ENCODE results near the gene UBE2G2.
A peak's percentile ranks its signal among the peaks of the same experiment; 100 is the strongest.

UBE2G2 gene

DNA sequence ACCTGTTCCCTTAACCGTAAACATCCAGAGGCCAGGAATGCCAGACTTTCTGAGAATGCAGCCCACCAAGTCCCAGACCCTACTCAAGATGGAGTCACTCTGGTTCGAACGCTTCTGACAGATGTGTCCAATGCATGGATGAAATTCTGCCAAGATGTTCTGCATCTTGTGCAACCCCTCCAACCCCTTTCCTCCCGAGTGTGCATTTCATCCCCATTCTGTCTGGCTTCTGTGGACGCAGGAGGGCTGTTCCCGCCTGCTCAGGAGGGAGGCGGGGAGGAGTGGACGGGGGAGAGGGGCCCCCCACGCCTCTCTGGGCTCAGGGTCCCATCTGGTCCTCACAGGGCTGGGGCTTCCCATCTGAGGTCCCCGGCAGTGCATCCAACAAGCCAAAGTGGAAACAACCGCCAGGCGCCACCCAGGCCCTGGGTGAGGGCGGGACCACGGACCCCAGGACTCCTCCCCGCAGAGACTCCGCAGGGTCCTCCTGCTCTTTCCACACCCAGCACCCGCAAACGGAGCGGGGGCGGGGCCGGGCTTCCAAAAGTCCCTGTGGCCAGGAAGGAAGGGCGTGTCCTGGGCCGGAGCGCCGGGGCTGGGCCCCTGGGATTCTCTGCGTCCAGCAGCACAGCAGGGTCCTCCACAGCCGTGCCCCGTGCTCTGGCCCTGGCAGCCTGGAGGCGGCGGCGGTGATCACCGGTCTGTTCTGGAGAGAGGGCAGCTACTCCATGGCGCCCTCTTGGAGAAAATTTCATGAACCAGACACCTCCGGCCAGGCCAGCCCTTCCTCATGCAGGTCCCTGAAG is 44.0 kb upstream of the UBE2G2 start:
- Histone ChIP-seq H3K9ac (ENCODE audit: low read length in 5 of 5) (peak overlapping the region in 3 of 5 donors; percentile 38 to 55 (median 52)), H3K9me3 (ENCODE audit: control insufficient read depth in 5 of 5, low read length in 5 of 5) (no peaks in the 10 kb centered on the region), H3K27me3 (ENCODE audit: control insufficient read depth in 5 of 5, insufficient read depth in 4 of 5, low read length in 5 of 5) (peaks cover 3 to 21% (median 13%) of the 10 kb centered on the region in 5 donors), H3K27ac (ENCODE audit: low read depth, low read length) (no peak overlapping the region), H3K4me1 (ENCODE audit: control insufficient read depth in 5 of 5, insufficient read depth in 5 of 5, low read length in 5 of 5) (peaks cover 2 to 23% (median 19%) of the 10 kb centered on the region in 5 donors), H3K4me3 (ENCODE audit: low read depth in 1 of 5, low read length in 5 of 5) (peak overlapping the region; percentile 40 to 60 (median 49)), H3K36me3 (ENCODE audit: control insufficient read depth in 5 of 5, insufficient read depth in 5 of 5, low read length in 5 of 5) (peaks cover 3 to 22% (median 21%) of the 10 kb centered on the region in 5 donors)

DNA sequence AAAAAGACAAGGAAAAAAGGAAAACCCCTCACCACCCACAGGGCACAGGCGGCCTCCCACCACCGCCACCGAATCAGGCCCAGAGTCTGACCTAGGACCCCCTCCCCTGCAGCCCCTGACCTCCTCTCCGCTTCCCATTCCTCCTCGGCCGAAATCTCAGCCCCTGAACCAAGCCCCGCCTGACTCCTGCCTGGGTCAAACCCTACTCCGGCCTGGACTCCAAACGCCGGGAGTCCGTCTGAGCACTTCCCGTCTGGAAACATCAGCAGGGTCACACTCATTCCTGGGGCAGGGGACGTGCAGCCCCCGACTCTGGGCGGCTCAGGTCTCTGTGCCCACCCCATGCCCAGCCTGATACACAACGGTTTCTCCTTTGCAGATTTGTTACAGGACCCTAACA is 42.6 kb upstream of the UBE2G2 start:
- Histone ChIP-seq H3K4me3 (ENCODE audit: low read depth in 1 of 5, low read length in 5 of 5) (no peak overlapping the region), H3K4me1 (ENCODE audit: control insufficient read depth in 5 of 5, insufficient read depth in 5 of 5, low read length in 5 of 5) (peaks cover 2 to 23% (median 19%) of the 10 kb centered on the region in 5 donors), H3K36me3 (ENCODE audit: control insufficient read depth in 5 of 5, insufficient read depth in 5 of 5, low read length in 5 of 5) (peaks cover 0 to 8% (median 7%) of the 10 kb centered on the region in 5 donors), H3K27me3 (ENCODE audit: control insufficient read depth in 5 of 5, insufficient read depth in 4 of 5, low read length in 5 of 5) (peaks cover 3 to 23% (median 13%) of the 10 kb centered on the region in 5 donors), H3K9ac (ENCODE audit: low read length in 5 of 5) (no peak overlapping the region), H3K27ac (ENCODE audit: low read depth, low read length) (no peak overlapping the region), H3K9me3 (ENCODE audit: control insufficient read depth in 5 of 5, low read length in 5 of 5) (no peaks in the 10 kb centered on the region)

GRCh38 chr21:44842721-44843445 is 41.3 kb upstream of the UBE2G2 start:
- peaks cover 2 to 23% (median 19%) of the 10 kb centered on the region in 5 donors for H3K4me1 ChIP-seq (ENCODE audit: control insufficient read depth in 5 of 5, insufficient read depth in 5 of 5, low read length in 5 of 5)
- peaks cover 3 to 23% (median 13%) of the 10 kb centered on the region in 5 donors for H3K27me3 ChIP-seq (ENCODE audit: control insufficient read depth in 5 of 5, insufficient read depth in 4 of 5, low read length in 5 of 5)
- no peaks in the 10 kb centered on the region for H3K36me3 ChIP-seq (ENCODE audit: control insufficient read depth in 5 of 5, insufficient read depth in 5 of 5, low read length in 5 of 5)
- H3K9me3 ChIP-seq (ENCODE audit: control insufficient read depth in 5 of 5, low read length in 5 of 5), result no peaks in the 10 kb centered on the region
- no peak overlapping the region for H3K27ac ChIP-seq (ENCODE audit: low read depth, low read length)
- no peak overlapping the region for H3K4me3 ChIP-seq (ENCODE audit: low read depth in 1 of 5, low read length in 5 of 5)
- H3K9ac ChIP-seq (ENCODE audit: low read length in 5 of 5), result no peak overlapping the region

DNA sequence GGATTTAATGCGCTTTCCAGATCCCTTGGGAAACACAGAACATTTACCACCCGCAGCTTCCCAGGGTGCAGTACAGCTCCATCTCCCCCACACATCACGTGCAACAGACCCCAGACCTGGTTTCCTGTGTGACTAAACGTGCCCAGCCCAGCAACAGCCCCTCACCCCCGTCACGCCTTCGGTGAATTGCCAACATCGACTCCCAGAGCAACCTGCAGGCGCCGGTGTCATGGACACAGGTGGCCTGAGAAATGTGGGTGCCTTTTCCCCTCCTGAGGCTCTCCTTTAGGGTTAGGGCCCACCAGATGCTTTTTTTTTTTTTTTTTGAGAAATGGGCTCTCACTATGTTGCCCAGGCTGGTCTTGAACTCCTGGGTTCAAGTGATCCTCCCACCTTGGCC is 40.5 kb upstream of the UBE2G2 start:
- H3K4me3 ChIP-seq (ENCODE audit: low read depth in 1 of 5, low read length in 5 of 5), result no peak overlapping the region
- H3K9me3 ChIP-seq (ENCODE audit: control insufficient read depth in 5 of 5, low read length in 5 of 5), result no peaks in the 10 kb centered on the region
- H3K27me3 ChIP-seq (ENCODE audit: control insufficient read depth in 5 of 5, insufficient read depth in 4 of 5, low read length in 5 of 5), result peaks cover 6 to 23% (median 17%) of the 10 kb centered on the region in 5 donors
- peaks cover 2 to 20% (median 19%) of the 10 kb centered on the region in 5 donors for H3K4me1 ChIP-seq (ENCODE audit: control insufficient read depth in 5 of 5, insufficient read depth in 5 of 5, low read length in 5 of 5)
- no peaks in the 10 kb centered on the region for H3K36me3 ChIP-seq (ENCODE audit: control insufficient read depth in 5 of 5, insufficient read depth in 5 of 5, low read length in 5 of 5)
- no peak overlapping the region for H3K9ac ChIP-seq (ENCODE audit: low read length in 5 of 5)
- H3K27ac ChIP-seq (ENCODE audit: low read depth, low read length), result no peak overlapping the region

- Histone ChIP-seq H3K4me3 (ENCODE audit: low read depth in 1 of 5, low read length in 5 of 5) (no peak overlapping the region), H3K4me1 (ENCODE audit: control insufficient read depth in 5 of 5, insufficient read depth in 5 of 5, low read length in 5 of 5) (peaks cover 2 to 13% (median 12%) of the 10 kb centered on the region in 5 donors), H3K36me3 (ENCODE audit: control insufficient read depth in 5 of 5, insufficient read depth in 5 of 5, low read length in 5 of 5) (no peaks in the 10 kb centered on the region), H3K27ac (ENCODE audit: low read depth, low read length) (no peak overlapping the region), H3K9ac (ENCODE audit: low read length in 5 of 5) (no peak overlapping the region), H3K9me3 (ENCODE audit: control insufficient read depth in 5 of 5, low read length in 5 of 5) (no peaks in the 10 kb centered on the region), H3K27me3 (ENCODE audit: control insufficient read depth in 5 of 5, insufficient read depth in 4 of 5, low read length in 5 of 5) (peaks cover 6 to 26% (median 20%) of the 10 kb centered on the region in 5 donors)
Observed at GRCh38 chr21:44840771-44841170, 39.2 kb upstream of the UBE2G2 start.

- H3K27me3 ChIP-seq (ENCODE audit: control insufficient read depth in 5 of 5, insufficient read depth in 4 of 5, low read length in 5 of 5), result peaks cover 6 to 25% (median 16%) of the 10 kb centered on the region in 5 donors
- H3K4me1 ChIP-seq (ENCODE audit: control insufficient read depth in 5 of 5, insufficient read depth in 5 of 5, low read length in 5 of 5), result peaks cover 2 to 6% (median 6%) of the 10 kb centered on the region in 5 donors
- no peaks in the 10 kb centered on the region for H3K36me3 ChIP-seq (ENCODE audit: control insufficient read depth in 5 of 5, insufficient read depth in 5 of 5, low read length in 5 of 5)
- no peaks in the 10 kb centered on the region for H3K9me3 ChIP-seq (ENCODE audit: control insufficient read depth in 5 of 5, low read length in 5 of 5)
- no peak overlapping the region for H3K9ac ChIP-seq (ENCODE audit: low read length in 5 of 5)
- H3K4me3 ChIP-seq (ENCODE audit: low read depth in 1 of 5, low read length in 5 of 5), result no peak overlapping the region
- H3K27ac ChIP-seq (ENCODE audit: low read depth, low read length), result no peak overlapping the region
Observed at GRCh38 chr21:44838951-44839350, 37.3 kb upstream of the UBE2G2 start.

GRCh38 chr21:44838039-44838895 is 36.6 kb upstream of the UBE2G2 start:
- Histone ChIP-seq H3K9me3 (ENCODE audit: control insufficient read depth in 5 of 5, low read length in 5 of 5) (no peaks in the 10 kb centered on the region), H3K27me3 (ENCODE audit: control insufficient read depth in 5 of 5, insufficient read depth in 4 of 5, low read length in 5 of 5) (peaks cover 6 to 23% (median 16%) of the 10 kb centered on the region in 5 donors), H3K27ac (ENCODE audit: low read depth, low read length) (no peak overlapping the region), H3K4me3 (ENCODE audit: low read depth in 1 of 5, low read length in 5 of 5) (no peak overlapping the region), H3K4me1 (ENCODE audit: control insufficient read depth in 5 of 5, insufficient read depth in 5 of 5, low read length in 5 of 5) (peaks cover 2 to 6% (median 6%) of the 10 kb centered on the region in 5 donors), H3K36me3 (ENCODE audit: control insufficient read depth in 5 of 5, insufficient read depth in 5 of 5, low read length in 5 of 5) (no peaks in the 10 kb centered on the region), H3K9ac (ENCODE audit: low read length in 5 of 5) (no peak overlapping the region)

DNA sequence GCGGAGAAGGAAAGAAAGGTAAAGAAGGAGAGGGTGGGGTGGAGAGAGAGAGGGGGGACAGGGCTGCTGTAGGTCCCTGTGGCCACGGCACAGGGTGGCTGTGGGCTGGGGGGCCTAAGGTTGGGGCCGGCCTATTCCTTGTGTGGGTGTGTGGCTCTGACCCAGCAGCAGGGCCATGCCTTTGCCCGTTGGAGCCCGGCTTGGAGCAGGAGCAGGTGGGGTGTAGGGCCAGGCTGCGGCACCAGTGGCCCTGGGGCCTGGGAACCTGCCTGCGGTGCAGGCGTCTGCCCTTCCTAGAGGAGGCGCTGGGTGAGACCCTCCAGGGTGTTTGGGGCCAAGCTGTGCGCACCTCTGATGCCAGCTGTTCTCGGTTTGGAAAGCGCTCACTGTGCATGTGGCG is 35.9 kb upstream of the UBE2G2 start:
- Histone ChIP-seq H3K4me3 (ENCODE audit: low read depth in 1 of 5, low read length in 5 of 5) (no peak overlapping the region), H3K36me3 (ENCODE audit: control insufficient read depth in 5 of 5, insufficient read depth in 5 of 5, low read length in 5 of 5) (no peaks in the 10 kb centered on the region), H3K27ac (ENCODE audit: low read depth, low read length) (no peak overlapping the region), H3K9me3 (ENCODE audit: control insufficient read depth in 5 of 5, low read length in 5 of 5) (no peaks in the 10 kb centered on the region), H3K4me1 (ENCODE audit: control insufficient read depth in 5 of 5, insufficient read depth in 5 of 5, low read length in 5 of 5) (peaks cover 1 to 6% (median 6%) of the 10 kb centered on the region in 5 donors), H3K9ac (ENCODE audit: low read length in 5 of 5) (no peak overlapping the region), H3K27me3 (ENCODE audit: control insufficient read depth in 5 of 5, insufficient read depth in 4 of 5, low read length in 5 of 5) (peaks cover 2 to 18% (median 13%) of the 10 kb centered on the region in 5 donors)

DNA sequence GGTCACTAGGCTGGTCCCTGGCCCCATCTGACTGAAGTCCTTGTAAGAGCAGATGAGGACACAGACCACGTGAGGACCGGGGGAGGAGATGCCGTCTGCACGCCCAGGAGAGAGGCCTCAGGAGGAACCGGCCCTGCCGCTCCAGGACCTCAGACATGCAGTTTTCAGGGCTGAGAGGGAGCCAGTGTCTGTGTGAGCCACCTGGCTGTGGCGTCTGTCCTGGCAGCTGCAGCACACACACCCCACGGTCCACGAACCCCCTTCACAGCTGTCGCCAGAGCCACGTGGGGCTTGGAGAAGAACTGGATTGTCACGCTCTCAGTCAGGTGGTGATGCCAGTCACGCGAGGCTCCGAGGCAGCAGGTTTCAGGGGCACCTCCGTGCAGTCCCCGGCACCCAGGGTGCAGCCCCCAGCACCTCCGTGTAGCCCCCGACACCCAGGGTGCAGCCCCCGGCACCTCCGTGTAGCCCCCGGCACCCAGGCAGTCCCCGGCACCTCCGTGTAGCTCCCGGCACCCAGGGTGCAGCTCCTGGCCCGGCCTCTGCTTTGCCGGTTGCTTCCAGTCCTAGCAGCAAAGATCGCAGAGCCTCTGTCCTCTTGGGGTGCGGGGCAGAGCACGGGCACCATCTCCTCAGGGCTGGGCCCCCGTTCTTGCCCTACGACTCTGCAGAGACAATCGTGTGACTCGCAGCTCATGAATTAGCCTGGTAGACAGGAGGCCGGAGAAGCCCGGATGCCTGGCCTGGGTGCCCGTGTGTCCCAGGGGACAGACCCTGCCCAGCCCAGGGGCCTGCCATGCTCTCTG is 35.2 kb upstream of the UBE2G2 start:
- Histone ChIP-seq H3K9me3 (ENCODE audit: control insufficient read depth in 5 of 5, low read length in 5 of 5) (no peaks in the 10 kb centered on the region), H3K4me3 (ENCODE audit: low read depth in 1 of 5, low read length in 5 of 5) (no peak overlapping the region), H3K4me1 (ENCODE audit: control insufficient read depth in 5 of 5, insufficient read depth in 5 of 5, low read length in 5 of 5) (peaks cover 0 to 6% (median 6%) of the 10 kb centered on the region in 5 donors), H3K27me3 (ENCODE audit: control insufficient read depth in 5 of 5, insufficient read depth in 4 of 5, low read length in 5 of 5) (peaks cover 2 to 16% (median 11%) of the 10 kb centered on the region in 5 donors), H3K9ac (ENCODE audit: low read length in 5 of 5) (no peak overlapping the region), H3K36me3 (ENCODE audit: control insufficient read depth in 5 of 5, insufficient read depth in 5 of 5, low read length in 5 of 5) (no peaks in the 10 kb centered on the region), H3K27ac (ENCODE audit: low read depth, low read length) (no peak overlapping the region)

Measured in subcutaneous abdominal adipose tissue (tissue), 5 donors.